IPS DF 4.7 (cell line): ENCODE measurements around the gene BCAS1.

Source experiments
- DNase-seq: peaks from one replicate; pipeline ENCODE4 v3.0.0-alpha.2; 2013; ENCODE audit warnings: low spot score; ENCODE audit errors: extremely low read depth

The BCAS1 gene

GRCh38 chr20:53930651-53931504 lies 139.5 kb downstream of the BCAS1 start:
- DNase-seq, result no peak

GRCh38 chr20:53929974-53930650 lies 140.3 kb downstream of the BCAS1 start:
- no peak for DNase-seq

GRCh38 chr20:53929399-53929798 lies 141.0 kb downstream of the BCAS1 start:
- no peak for DNase-seq

- no peak for DNase-seq
Observed at GRCh38 chr20:53927990-53928389, 142.4 kb downstream of the BCAS1 start.

GRCh38 chr20:53926428-53927028 lies 143.9 kb downstream of the BCAS1 start:
- DNase-seq, result no peak

- DNase-seq, result no peak
Observed at GRCh38 chr20:53925651-53926401, 144.6 kb downstream of the BCAS1 start.

GRCh38 chr20:53923566-53924369 lies 146.6 kb downstream of the BCAS1 start:
- DNase-seq, result no peak

- no peak for DNase-seq
Observed at GRCh38 chr20:53922901-53923314, 147.5 kb downstream of the BCAS1 start.

- no peak for DNase-seq
Observed at GRCh38 chr20:53921443-53921973, 148.9 kb downstream of the BCAS1 start.

- no peak for DNase-seq
Observed at GRCh38 chr20:53920647-53921245, 149.6 kb downstream of the BCAS1 start.

- DNase-seq, result no peak
Observed at GRCh38 chr20:53919886-53920285, 150.5 kb downstream of the BCAS1 start.

- peak; percentile 86 for DNase-seq
Observed at GRCh38 chr20:53918949-53919361, 151.4 kb downstream of the BCAS1 start.

GRCh38 chr20:53918020-53918311 lies 152.4 kb downstream of the BCAS1 start:
- DNase-seq, result no peak

GRCh38 chr20:53917145-53918019 lies 153.0 kb downstream of the BCAS1 start:
- no peak for DNase-seq

- no peak for DNase-seq
Observed at GRCh38 chr20:53916173-53916512, 154.3 kb downstream of the BCAS1 start.

GRCh38 chr20:53915446-53916172 lies 154.8 kb downstream of the BCAS1 start:
- DNase-seq, result no peak

- DNase-seq, result no peak
Observed at GRCh38 chr20:53914781-53915445, 155.5 kb downstream of the BCAS1 start.

GRCh38 chr20:53914091-53914780 lies 156.2 kb downstream of the BCAS1 start:
- DNase-seq, result no peak
